ENCODE data around the gene STK40. TPM values are rescaled to one million over a fixed set of nuclear protein-coding genes. Genes with fewer than 3 reads are reported as not detected.

The STK40 gene
- total RNA-seq, 4 donors from 2014 or later: 19.1 to 84.5 (median 44.0) TPM

DNA sequence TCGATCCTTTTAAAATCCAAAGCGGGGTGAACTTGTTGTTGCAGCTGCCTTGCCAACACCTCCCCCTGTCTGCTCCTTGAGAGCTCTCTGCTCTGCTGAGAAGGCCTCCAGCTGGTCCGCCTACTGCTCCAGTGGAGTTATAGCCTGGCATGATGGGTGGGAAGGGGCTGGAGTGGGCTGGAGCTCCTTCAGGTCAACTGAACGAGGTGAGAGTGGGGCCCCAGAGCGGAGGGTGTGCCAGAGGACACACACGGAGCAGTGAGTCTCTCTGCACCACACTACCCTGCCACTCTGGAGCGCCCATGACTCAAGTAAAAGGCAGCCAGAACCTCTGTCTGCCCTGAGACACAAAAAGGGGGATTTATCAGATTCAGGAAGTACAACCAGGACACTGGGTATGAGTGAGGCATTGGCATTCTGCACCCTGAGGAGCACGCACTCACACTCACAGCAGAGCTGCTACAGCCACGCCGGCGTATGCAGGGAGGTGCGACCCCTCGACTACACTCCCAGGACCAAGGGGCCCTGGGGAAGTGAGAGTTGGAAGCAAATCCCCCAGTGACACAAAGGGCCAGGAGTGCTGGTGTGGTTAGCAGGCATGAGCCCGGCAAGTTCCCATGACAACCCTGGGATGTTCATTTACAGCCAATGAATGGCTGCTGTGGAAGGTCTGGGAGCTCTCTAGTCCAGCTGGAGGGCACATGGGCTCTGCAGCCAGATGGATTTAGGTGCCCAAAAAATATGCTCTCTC lies 34.3 kb downstream of the STK40 start:
- intact Hi-C loops (cut with DNase I; ENCODE audit: low total_unique reads): no loop called here
- H3K36me3 ChIP-seq: no peaks in the 10 kb centered on the region

DNA sequence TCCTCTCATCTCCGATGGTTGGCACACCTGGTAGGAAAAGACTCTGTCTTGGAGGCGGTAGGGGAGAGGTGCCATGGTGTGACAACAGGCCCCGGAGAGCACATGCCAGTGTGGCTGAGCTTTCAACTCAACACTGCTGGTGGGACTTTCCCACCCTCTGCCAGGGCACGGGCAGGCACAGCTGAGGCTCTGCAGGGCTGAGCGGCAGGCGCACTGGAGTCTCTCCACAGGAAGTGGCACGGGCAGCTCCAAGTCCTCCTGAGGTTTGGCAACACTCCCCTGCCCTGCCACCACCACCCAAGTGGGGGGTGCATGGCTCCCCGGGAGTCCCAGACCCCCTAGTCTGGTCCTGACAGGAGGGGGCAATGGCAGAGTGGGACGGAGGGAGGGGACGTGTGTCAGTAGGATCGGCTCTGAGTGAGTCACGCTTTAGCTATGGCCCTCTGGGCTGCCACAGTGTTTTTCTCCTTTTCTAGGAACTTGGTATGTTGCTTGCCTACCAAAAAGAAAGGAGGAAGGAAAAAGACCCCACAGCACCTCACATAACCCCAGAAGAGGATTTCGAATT lies 35.0 kb downstream of the STK40 start:
- intact Hi-C loops (cut with DNase I; ENCODE audit: low total_unique reads): no loop called here
- no peak overlapping the region for H3K4me3 ChIP-seq

More for the DNA sequence above, 34.3 kb downstream of the STK40 start:
- no peaks in the 10 kb centered on the region for H3K9me3 ChIP-seq
- no peak for TF ChIP-seq POLR2A (IDR thresholded peaks at IDR 0.05)
- TF ChIP-seq, protein P1, sequence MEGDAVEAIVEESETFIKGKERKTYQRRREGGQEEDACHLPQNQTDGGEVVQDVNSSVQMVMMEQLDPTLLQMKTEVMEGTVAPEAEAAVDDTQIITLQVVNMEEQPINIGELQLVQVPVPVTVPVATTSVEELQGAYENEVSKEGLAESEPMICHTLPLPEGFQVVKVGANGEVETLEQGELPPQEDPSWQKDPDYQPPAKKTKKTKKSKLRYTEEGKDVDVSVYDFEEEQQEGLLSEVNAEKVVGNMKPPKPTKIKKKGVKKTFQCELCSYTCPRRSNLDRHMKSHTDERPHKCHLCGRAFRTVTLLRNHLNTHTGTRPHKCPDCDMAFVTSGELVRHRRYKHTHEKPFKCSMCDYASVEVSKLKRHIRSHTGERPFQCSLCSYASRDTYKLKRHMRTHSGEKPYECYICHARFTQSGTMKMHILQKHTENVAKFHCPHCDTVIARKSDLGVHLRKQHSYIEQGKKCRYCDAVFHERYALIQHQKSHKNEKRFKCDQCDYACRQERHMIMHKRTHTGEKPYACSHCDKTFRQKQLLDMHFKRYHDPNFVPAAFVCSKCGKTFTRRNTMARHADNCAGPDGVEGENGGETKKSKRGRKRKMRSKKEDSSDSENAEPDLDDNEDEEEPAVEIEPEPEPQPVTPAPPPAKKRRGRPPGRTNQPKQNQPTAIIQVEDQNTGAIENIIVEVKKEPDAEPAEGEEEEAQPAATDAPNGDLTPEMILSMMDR (IDR thresholded peaks at IDR 0.05): no peak
- no peak for DNase-seq
- H3K27ac ChIP-seq: peak overlapping the region; percentile 17 to 37
- H3K4me1 ChIP-seq: no peaks in the 10 kb centered on the region
- no peaks in the 10 kb centered on the region for H3K27me3 ChIP-seq
- H3K4me3 ChIP-seq: no peak overlapping the region

DNA sequence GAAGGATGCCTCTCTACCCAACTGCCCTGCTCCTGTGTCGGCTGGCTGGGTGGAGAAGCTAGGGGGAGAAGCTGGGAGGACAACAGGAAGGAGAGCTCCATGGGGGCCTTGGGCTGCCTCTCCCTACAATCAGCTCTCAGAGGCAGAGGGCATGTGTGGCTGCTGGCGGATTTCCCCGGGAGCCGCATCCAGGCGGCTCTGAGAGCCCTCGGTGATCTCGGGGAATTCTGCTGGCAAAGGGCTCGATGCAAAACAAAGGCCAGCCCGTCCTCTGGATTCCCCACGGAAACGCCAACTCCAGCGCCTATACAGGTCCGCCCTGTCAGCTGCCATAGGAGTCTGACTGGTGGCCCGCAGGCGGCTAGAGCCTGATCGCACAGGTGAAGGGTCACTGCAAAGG lies 35.9 kb downstream of the STK40 start:
- H3K4me3 ChIP-seq: no peak overlapping the region
- no peaks in the 10 kb centered on the region for H3K4me1 ChIP-seq
- H3K36me3 ChIP-seq: no peaks in the 10 kb centered on the region
- TF ChIP-seq, protein P1 (IDR thresholded peaks at IDR 0.05): no peak
- no peak for TF ChIP-seq POLR2A (IDR thresholded peaks at IDR 0.05)
- intact Hi-C loops (cut with DNase I; ENCODE audit: low total_unique reads): no loop called here
- no peaks in the 10 kb centered on the region for H3K9me3 ChIP-seq
- no peak for DNase-seq
- no peak overlapping the region for H3K27ac ChIP-seq
- H3K27me3 ChIP-seq: no peaks in the 10 kb centered on the region

More for the DNA sequence above, 35.0 kb downstream of the STK40 start:
- Histone ChIP-seq H3K27ac (peak overlapping the region; percentile 17 to 37), H3K4me1 (no peaks in the 10 kb centered on the region), H3K36me3 (no peaks in the 10 kb centered on the region), H3K9me3 (no peaks in the 10 kb centered on the region), H3K27me3 (no peaks in the 10 kb centered on the region)
- TF ChIP-seq, protein P1 (IDR thresholded peaks at IDR 0.05): no peak
- no peak for TF ChIP-seq POLR2A (IDR thresholded peaks at IDR 0.05)
- DNase-seq: no peak

DNA sequence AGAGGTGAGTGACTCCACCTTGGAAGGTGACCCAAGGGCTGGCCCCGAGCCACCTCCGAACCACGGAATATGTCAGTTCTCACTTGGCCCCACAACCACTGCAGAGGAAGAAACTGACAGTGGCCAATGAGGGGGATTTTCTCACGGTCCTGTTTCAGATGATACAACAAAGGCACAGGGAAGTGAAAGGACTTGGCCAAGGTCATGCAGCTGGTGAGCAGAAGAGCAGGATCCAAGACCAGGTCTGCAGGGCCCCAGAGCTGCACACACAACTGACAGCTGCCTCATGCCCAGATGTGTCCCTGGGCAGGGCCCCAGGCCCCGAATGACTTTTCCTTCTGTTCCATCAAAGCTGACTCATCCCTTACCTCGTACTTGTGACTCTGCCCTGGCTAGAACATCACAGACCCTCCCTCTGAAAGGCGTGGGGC lies 36.5 kb downstream of the STK40 start:
- H3K9me3 ChIP-seq: no peaks in the 10 kb centered on the region
- no peaks in the 10 kb centered on the region for H3K4me1 ChIP-seq
- H3K36me3 ChIP-seq: no peaks in the 10 kb centered on the region
- no peak overlapping the region for H3K4me3 ChIP-seq
- H3K27ac ChIP-seq: no peak overlapping the region
- intact Hi-C loops (cut with DNase I; ENCODE audit: low total_unique reads): no loop called here
- TF ChIP-seq, protein P1 (IDR thresholded peaks at IDR 0.05): no peak
- no peak for TF ChIP-seq POLR2A (IDR thresholded peaks at IDR 0.05)
- no peak for DNase-seq
- H3K27me3 ChIP-seq: no peaks in the 10 kb centered on the region

DNA sequence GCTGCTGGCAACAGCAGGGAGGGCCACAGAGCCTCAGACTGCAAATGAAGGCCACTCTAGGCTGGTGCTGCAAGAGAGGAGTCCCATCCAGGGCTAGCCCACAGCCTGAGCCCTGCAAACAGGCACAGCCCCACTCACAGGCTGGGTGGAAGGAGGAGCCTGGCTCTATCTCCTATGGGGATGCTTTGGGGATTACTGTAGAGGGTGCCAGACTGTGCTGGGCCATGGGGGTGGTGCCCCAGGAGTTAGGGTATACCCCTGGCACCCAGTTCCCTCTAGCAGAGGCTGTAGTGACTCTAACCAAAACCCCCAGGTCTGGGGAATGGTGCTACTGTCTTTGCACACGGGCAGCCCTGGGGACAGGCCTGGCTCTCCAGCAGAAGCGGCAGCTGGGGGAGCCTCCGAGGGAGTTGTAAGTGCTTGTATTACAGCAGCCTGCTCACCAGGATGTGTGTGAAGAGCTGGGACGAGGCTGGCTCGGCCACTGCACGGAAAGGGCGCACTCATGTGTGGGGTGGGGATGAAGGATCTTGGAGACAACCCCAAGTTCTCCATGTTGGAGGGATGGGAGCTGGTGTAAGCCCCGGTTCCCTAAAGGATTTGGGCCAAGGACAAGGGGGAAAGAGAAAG lies 38.9 kb downstream of the STK40 start:
- Histone ChIP-seq H3K27ac (no peak overlapping the region), H3K9me3 (no peaks in the 10 kb centered on the region), H3K27me3 (no peaks in the 10 kb centered on the region), H3K4me3 (no peak overlapping the region), H3K36me3 (no peaks in the 10 kb centered on the region), H3K4me1 (no peaks in the 10 kb centered on the region)
- intact Hi-C loops (cut with DNase I; ENCODE audit: low total_unique reads): no loop called here
- no peak for DNase-seq
- TF ChIP-seq POLR2A (IDR thresholded peaks at IDR 0.05): no peak
- TF ChIP-seq, protein P1 (IDR thresholded peaks at IDR 0.05): no peak

Measured in uterus (tissue), 4 donors.